K562 (cell line): ENCODE results near the gene ZNF598. TPM values are rescaled to one million over a fixed set of nuclear protein-coding genes. Genes with fewer than 3 reads are reported as not detected.

Experiments
- BACH1 ChIP-seq: fragments of 200-800 bp; sonication (Bioruptor generic); IDR thresholded peaks from 2 replicates; pipeline ENCODE4 v1.6.1; 2016; ENCODE audit warnings: missing genetic modification characterization, missing compliant biosample characterization
- CCNT2 ChIP-seq: IDR thresholded peaks from 2 replicates; pipeline ENCODE4 v1.6.1; 2011; ENCODE audit warnings: borderline replicate concordance, low read depth, mild to moderate bottlenecking, moderate library complexity, mixed read lengths, low read length; ENCODE audit not compliant: insufficient read length; ENCODE audit errors: extremely low read depth
- CHD4 ChIP-seq: fragments of 200-600 bp; sonication (generic); IDR thresholded peaks from 3 replicates; pipeline ENCODE4 v1.6.1; 2012; ENCODE audit warnings: low read depth, mild to moderate bottlenecking, mixed read lengths, low read length, inconsistent platforms; ENCODE audit not compliant: insufficient read depth, insufficient replicate concordance, poor library complexity, severe bottlenecking
- ELF4 ChIP-seq: fragments of 450-650 bp; formaldehyde crosslinking; IDR thresholded peaks from 2 replicates; pipeline ENCODE4 v1.4.0; 2022; ENCODE audit warnings: missing genetic modification characterization
- FOXM1 ChIP-seq, 2 experiments: fragments of 450-650 bp in 1 of 2; sonication (generic) in 1 of 2; formaldehyde crosslinking in 1 of 2; IDR thresholded peaks; 2 replicates each; pipeline versions ENCODE4 v1.6.1 to v1.9.0; 2017 to 2022; ENCODE audit warnings: low read depth in 2 of 2, mild to moderate bottlenecking in 2 of 2, missing genetic modification reagents in 1 of 2, moderate library complexity in 1 of 2
- FOXP1 ChIP-seq: sonication (generic); formaldehyde crosslinking; IDR thresholded peaks from 2 replicates; pipeline ENCODE4 v1.8.0; 2022; ENCODE audit warnings: mild to moderate bottlenecking, missing genetic modification reagents
- GABPA ChIP-seq: fragments of 200-800 bp; sonication (Bioruptor generic); conservative IDR thresholded peaks from 2 replicates; pipeline ENCODE4 v1.6.1; 2016; ENCODE audit warnings: low read depth, missing genetic modification characterization, missing compliant biosample characterization
- HNRNPLL ChIP-seq: fragments of 200-400 bp; formaldehyde crosslinking; IDR thresholded peaks from 2 replicates; pipeline ENCODE4 v1.6.1; 2017; ENCODE audit warnings: low read length, low read depth, mild to moderate bottlenecking; ENCODE audit not compliant: poor library complexity, severe bottlenecking
- KAT7 ChIP-seq: sonication (generic); formaldehyde crosslinking; IDR thresholded peaks from 2 replicates; pipeline ENCODE4 v1.8.0; 2022; ENCODE audit warnings: missing genetic modification reagents, mild to moderate bottlenecking, borderline replicate concordance
- NFIC ChIP-seq: fragments of 450-650 bp; IDR thresholded peaks from 2 replicates; pipeline ENCODE4 v1.6.1; 2017; ENCODE audit warnings: mild to moderate bottlenecking, inconsistent platforms
- PHF8 ChIP-seq: fragments of 200-600 bp; sonication (generic); IDR thresholded peaks from 2 replicates; pipeline ENCODE4 v1.6.1; 2012; ENCODE audit warnings: mixed run types, mild to moderate bottlenecking, inconsistent platforms, low read length, moderate library complexity, borderline replicate concordance
- SRSF1 ChIP-seq: fragments of 200-400 bp; formaldehyde crosslinking; IDR thresholded peaks from 2 replicates; pipeline ENCODE4 v1.6.1; 2017; ENCODE audit warnings: mild to moderate bottlenecking, low read depth, low read length, moderate library complexity
- TGIF2 ChIP-seq: sonication (generic); formaldehyde crosslinking; IDR thresholded peaks from 2 replicates; pipeline ENCODE4 v1.8.1; 2022; ENCODE audit warnings: mild to moderate bottlenecking, missing genetic modification reagents, moderate library complexity
- TRIM24 ChIP-seq, 2 experiments: fragments of 450-650 bp; IDR thresholded peaks; 2 replicates each; pipeline ENCODE4 v1.6.1; 2016
- ZFP36 ChIP-seq: fragments of 150-350 bp; IDR thresholded peaks from 2 replicates; pipeline ENCODE4 v1.6.1; 2018; ENCODE audit warnings: low read length, low read depth; ENCODE audit not compliant: partially characterized antibody
- ZNF282 ChIP-seq: sonication (generic); formaldehyde crosslinking; IDR thresholded peaks from 2 replicates; pipeline ENCODE4 v1.8.1; 2023; ENCODE audit warnings: missing genetic modification reagents
- polyA plus RNA-seq, 8 experiments: library from polyadenylated mRNA; depleted of rRNA in 4 of 8; stranded (reverse) in 5 of 8; unstranded in 3 of 8; fragments of >200 nt; fragmentation: Nextera tagmentation in 2 of 8; fragmentation: Illumina TruSeq in 1 of 8; extraction: Ambion mirVana in 2 of 8; extraction: Trizol in 1 of 8; gene quantifications; 2 replicates each; pipeline versions ENCODE4 v1.2.1 to v1.2.3, GENCODE V29; 2011 to 2014; ENCODE audit warnings: inconsistent platforms in 1 of 8, missing spikeins in 1 of 8
- total RNA-seq, 7 experiments: library from RNA; depleted of rRNA in 6 of 7; stranded (reverse); fragments of >200 nt in 6 of 7; fragmentation: Illumina TruSeq in 2 of 7; extraction: Trizol in 2 of 7; gene quantifications; 2 replicates each; pipeline versions ENCODE4 v1.2.1 to v1.2.3, GENCODE V29; 2011 to 2021; ENCODE audit warnings: low replicate concordance in 1 of 7
- TF ChIP-seq, protein P1 (sequence below), 2 experiments: IDR thresholded peaks; 2 replicates each; pipeline ENCODE4 v1.6.1; 2011; ENCODE audit warnings: borderline replicate concordance in 1 of 2, control low read depth in 1 of 2, low read depth in 1 of 2, low read length in 1 of 2, mild to moderate bottlenecking in 1 of 2, mixed read lengths in 1 of 2, moderate library complexity in 1 of 2; ENCODE audit not compliant: insufficient read depth in 1 of 2, insufficient read length in 1 of 2, poor library complexity in 1 of 2, severe bottlenecking in 1 of 2; ENCODE audit errors: extremely low read depth in 1 of 2
- TF ChIP-seq, protein P2 (sequence below): sonication (generic); formaldehyde crosslinking; IDR thresholded peaks from 2 replicates; pipeline ENCODE4 v1.8.0; 2023; ENCODE audit warnings: mild to moderate bottlenecking, missing genetic modification reagents

ZNF598 gene
- total and polyA plus RNA-seq, 9 of the 15 experiments (the other 6 are each of a cell fraction or from before 2014, with no cell fraction given), result 0.11 to 115 (median 29.6) TPM

GRCh38 chr16:2009164-2009711, 383 bp downstream of the ZNF598 start (continued):
- TF ChIP-seq CCNT2 (no peak), TGIF2 (CRISPR knock-in tag) (peak; percentile 45; the same call in 1 of the 2 replicates), CHD4 (no peak), BACH1 (no peak), KAT7 (0 out of 2 replicates have a peak, but pooled peaks have one; percentile 34), HNRNPLL (peak; percentile 52), FOXM1 (IDR thresholded peaks at IDR 0.05; ENCODE audit: low read depth) (no peak), FOXM1 (CRISPR knock-in tag; IDR thresholded peaks at IDR 0.05; ENCODE audit: low read depth) (peak; percentile 52; the same call in 1 of the 2 replicates), ZNF282 (CRISPR knock-in tag) (0 out of 2 replicates have a peak, but pooled peaks have one; percentile 25), GABPA (tag) (no peak), SRSF1 (no peak), ELF4 (CRISPR knock-in tag) (no peak), ZFP36 (no peak), NFIC (no peak), PHF8 (peak; percentile 67; the same call in 1 of the 2 replicates), TRIM24 (IDR thresholded peaks at IDR 0.05) (no peak), FOXP1 (CRISPR knock-in tag) (no peak)
- TF ChIP-seq, protein P1, sequence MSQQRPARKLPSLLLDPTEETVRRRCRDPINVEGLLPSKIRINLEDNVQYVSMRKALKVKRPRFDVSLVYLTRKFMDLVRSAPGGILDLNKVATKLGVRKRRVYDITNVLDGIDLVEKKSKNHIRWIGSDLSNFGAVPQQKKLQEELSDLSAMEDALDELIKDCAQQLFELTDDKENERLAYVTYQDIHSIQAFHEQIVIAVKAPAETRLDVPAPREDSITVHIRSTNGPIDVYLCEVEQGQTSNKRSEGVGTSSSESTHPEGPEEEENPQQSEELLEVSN (IDR thresholded peaks at IDR 0.05; ENCODE audit: borderline replicate concordance in 1 of 2, extremely low read depth in 1 of 2, insufficient read depth in 1 of 2, insufficient read length in 1 of 2, low read depth in 1 of 2, low read length in 1 of 2, poor library complexity in 1 of 2, severe bottlenecking in 1 of 2), result peak in 1 of 2 experiments; percentile 53
- TF ChIP-seq, protein P2, sequence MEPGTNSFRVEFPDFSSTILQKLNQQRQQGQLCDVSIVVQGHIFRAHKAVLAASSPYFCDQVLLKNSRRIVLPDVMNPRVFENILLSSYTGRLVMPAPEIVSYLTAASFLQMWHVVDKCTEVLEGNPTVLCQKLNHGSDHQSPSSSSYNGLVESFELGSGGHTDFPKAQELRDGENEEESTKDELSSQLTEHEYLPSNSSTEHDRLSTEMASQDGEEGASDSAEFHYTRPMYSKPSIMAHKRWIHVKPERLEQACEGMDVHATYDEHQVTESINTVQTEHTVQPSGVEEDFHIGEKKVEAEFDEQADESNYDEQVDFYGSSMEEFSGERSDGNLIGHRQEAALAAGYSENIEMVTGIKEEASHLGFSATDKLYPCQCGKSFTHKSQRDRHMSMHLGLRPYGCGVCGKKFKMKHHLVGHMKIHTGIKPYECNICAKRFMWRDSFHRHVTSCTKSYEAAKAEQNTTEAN (CRISPR knock-in tag), result 0 out of 2 replicates have a peak, but pooled peaks have one; percentile 2
